ENCODE data around the gene APLN.

The APLN gene

GRCh38 chrX:129659861-129660260, 5.1 kb upstream of the APLN start:
- no peak for DNase-seq

- no peak for DNase-seq
These were observed 4.4 kb upstream of the APLN start for GRCh38 chrX:129659141-129659540.

DNA sequence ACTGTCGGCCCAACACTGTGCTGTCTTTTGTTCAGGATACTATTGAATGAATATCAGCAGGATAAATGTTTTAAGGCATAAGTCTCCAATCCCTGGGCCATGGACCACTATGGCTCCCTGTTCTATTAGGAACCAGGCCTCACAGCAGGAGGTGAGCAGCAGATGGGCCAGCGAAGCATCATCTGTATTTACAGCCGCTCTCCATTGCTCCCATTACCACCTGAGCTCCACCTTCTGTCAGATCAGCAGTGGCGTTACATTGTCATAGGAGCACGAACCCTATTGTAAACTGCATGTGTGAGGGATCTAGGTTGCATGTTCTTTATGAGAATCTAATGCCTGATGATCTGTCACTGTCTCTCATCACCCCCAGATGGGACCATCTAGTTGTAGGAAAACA, 3.7 kb upstream of the APLN start:
- no peak for DNase-seq

GRCh38 chrX:129655547-129656249, 942 bp upstream of the APLN start:
- DNase-seq: no peak

GRCh38 chrX:129653971-129654651, 645 bp downstream of the APLN start:
- DNase-seq: no peak

DNA sequence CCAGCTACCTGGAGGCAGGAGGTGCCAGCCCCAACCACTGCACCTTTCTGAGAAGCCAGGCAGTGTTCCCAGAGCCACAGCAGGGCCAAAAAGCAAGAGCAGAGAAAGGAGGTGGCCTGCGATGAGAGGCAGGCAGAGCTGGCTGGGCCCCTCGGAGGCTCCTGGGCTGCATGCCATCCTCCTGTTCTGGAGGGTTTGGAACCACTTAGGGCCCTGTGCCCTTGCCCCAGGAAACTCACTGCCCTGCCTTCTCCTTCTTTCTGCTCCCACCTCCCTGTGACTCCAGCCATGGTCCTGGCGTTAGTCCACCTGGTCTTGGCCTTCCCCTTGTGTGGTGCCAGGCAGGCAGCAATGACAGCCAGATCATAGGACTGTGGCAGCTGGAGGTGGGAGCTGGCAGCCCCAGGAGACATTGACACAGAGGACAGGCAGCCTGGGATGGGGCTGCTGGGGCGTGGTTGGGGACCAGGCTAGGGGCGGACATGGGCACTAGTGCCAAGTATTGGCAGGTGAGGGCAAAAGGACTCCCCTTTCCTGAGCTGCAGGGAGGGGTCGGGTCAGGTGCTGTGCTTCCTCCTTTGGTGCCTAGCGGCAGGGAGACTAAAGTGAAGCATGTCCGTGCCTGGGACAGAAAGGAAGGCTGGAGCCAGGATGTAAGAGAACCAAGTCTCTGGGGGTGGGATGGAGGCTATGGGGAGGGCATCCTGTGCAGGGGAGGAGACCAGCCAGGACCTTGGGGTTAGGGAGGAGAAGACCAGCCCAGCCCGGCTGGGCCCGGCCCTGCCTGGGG, 1.4 kb downstream of the APLN start:
- DNase-seq: no peak

GRCh38 chrX:129652565-129653169, 2.1 kb downstream of the APLN start:
- DNase-seq: no peak

- no peak for DNase-seq
These were observed 2.8 kb downstream of the APLN start for GRCh38 chrX:129651756-129652564.

DNA sequence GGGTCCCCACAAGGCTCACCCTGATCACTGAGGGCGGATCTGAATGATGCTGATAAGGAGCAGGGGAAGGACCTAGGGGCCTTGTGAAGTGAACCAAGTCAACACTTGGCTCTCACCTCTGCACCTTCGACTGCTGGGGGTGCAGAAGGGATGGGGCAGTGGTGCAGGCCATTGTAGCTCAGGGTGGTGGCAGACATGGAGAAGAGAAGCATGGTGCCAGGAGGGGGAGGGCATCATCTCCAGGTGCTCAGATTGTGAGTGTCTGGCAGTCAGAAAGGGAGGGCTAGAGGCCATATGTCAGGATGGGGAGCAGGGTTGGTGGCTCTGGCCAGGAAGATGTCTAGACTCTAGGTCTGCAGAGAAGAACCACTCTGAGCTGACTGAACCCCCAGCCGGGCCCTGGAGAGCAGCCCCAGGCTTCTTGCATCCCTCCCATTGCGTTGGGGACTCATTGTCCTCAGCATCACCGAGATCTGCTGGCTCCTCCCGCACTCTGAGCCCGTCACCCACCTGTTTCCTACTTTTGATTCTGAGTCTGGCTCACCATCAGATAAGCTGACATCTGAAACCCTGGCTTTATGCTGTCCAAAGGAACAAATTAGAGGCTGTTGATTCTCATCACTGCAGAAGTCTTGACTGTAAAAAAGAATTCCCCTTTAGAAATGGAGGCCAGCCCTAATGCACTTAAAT, 3.8 kb downstream of the APLN start:
- DNase-seq: no peak

GRCh38 chrX:129650183-129650689, 4.5 kb downstream of the APLN start:
- DNase-seq: no peak

- DNase-seq: no peak
These were observed 5.2 kb downstream of the APLN start for GRCh38 chrX:129649268-129650182.

GRCh38 chrX:129648514-129649267, 6.1 kb downstream of the APLN start:
- DNase-seq: no peak

- no peak for DNase-seq
These were observed 7.0 kb downstream of the APLN start for GRCh38 chrX:129647418-129648410.

DNA sequence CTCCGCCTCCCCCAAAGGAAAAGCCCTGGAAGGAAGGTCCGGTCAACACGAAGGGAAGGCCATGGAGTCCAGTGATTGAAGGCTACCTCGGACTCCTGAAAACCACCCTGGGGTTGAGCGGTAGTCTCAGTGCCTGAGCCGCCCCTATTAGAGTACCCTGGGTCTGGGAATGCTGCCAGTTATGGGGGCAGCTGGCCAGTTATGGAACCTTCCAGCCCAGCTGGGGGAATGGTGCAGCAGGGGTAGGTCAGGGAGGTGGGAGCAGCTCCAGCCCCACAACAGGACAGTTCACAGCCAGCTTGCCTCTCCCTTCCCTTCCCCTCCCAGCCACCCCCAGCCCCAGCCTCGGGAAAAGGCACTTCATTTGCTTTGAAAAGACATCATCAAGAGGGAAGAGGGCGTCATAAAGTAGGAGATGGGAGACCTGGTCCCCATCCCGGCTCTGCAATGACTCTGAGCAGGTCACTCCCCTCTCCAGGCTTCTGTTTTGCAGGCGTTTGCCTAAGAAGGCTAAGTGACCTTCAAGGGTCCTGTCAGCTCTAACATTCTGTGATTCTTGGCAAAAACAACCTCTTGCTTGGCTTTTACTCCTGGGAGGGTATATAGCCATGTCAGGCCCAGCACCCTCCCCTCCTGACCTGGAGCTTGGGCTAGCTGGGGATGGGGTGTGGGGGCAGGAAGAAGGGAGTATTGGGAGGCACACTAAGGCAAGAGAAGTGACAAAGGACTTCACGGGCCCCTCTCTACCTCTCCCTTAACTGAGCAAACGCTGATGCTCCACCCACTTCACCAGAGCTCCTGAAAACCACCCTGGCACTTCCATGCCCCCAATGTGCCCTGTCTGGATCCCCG, 8.0 kb downstream of the APLN start:
- no peak for DNase-seq

GRCh38 chrX:129642641-129643040, 12.1 kb downstream of the APLN start:
- DNase-seq: no peak

DNA sequence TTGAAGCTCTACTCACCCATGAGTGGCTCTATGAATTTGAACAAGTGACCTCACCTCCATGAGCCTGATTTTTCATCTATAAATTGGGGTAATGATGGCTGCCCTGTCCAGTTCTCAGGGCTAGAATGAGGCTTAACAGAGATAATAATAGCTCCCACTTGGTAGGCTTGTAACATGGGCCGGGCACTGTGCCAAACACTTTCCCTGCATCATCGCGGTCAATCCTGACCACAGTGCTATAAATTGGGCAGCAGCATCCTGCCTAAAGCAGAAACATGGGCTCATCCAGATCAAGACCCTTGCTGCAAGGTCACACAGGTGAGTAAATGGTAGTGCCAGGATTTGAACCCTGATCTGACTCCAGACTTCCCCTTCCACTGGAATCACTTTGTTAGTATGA, 12.8 kb downstream of the APLN start:
- no peak for DNase-seq

GRCh38 chrX:129641469-129641868, 13.3 kb downstream of the APLN start:
- DNase-seq: no peak

DNA sequence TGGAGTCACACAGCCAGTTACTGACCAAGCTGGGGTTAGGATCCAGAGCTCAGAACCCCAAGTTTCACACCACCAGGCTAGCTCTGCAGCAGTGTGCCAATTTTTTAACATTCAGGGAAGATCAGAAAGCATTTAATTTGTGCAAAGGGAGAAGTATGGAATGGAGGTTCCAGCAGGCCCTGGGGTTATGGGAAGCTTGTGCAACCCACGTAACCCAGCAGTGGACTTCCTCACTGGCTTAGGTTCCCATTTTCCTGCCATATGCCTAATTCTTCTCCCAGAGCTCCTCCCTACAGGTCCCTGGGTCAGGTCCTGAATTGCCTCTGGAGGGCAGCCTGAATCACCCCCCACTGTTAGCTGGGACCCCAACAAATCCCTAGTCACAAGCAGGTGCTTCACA, 14.0 kb downstream of the APLN start:
- no peak for DNase-seq

Measured in activated CD4-positive, alpha-beta T cell treated with anti-CD3 and anti-CD28 coated beads for 4 hours (primary cell).